ENCODE results near the gene SHH.

Gene SHH

DNA sequence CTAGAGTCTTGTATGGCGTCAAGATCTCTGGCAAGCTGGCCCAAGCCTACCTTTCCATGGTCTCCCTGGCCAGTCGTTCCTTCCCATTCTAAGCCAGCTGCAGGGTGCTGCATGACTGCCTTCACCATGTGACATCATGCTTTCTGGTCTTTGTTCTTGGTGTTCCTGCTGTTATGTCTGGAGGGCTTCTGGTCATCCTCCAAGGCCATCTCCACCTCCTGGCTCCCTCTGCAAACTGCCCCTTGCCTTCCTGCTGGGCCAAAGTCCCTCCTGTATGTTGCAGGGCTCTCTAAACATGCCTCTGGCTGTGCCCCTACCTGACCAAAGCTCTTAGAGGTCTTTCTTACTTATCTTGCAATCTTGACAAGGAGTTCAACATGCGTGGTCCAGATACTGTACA is 44.4 kb upstream of the SHH start:
- DNase-seq (ENCODE audit: low spot score): peak; percentile 29
- Histone ChIP-seq H3K27ac (no peak overlapping the region), H3K4me3 (no peak overlapping the region)
- TF ChIP-seq, protein P1, sequence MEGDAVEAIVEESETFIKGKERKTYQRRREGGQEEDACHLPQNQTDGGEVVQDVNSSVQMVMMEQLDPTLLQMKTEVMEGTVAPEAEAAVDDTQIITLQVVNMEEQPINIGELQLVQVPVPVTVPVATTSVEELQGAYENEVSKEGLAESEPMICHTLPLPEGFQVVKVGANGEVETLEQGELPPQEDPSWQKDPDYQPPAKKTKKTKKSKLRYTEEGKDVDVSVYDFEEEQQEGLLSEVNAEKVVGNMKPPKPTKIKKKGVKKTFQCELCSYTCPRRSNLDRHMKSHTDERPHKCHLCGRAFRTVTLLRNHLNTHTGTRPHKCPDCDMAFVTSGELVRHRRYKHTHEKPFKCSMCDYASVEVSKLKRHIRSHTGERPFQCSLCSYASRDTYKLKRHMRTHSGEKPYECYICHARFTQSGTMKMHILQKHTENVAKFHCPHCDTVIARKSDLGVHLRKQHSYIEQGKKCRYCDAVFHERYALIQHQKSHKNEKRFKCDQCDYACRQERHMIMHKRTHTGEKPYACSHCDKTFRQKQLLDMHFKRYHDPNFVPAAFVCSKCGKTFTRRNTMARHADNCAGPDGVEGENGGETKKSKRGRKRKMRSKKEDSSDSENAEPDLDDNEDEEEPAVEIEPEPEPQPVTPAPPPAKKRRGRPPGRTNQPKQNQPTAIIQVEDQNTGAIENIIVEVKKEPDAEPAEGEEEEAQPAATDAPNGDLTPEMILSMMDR (IDR thresholded peaks at IDR 0.05): no peak

DNA sequence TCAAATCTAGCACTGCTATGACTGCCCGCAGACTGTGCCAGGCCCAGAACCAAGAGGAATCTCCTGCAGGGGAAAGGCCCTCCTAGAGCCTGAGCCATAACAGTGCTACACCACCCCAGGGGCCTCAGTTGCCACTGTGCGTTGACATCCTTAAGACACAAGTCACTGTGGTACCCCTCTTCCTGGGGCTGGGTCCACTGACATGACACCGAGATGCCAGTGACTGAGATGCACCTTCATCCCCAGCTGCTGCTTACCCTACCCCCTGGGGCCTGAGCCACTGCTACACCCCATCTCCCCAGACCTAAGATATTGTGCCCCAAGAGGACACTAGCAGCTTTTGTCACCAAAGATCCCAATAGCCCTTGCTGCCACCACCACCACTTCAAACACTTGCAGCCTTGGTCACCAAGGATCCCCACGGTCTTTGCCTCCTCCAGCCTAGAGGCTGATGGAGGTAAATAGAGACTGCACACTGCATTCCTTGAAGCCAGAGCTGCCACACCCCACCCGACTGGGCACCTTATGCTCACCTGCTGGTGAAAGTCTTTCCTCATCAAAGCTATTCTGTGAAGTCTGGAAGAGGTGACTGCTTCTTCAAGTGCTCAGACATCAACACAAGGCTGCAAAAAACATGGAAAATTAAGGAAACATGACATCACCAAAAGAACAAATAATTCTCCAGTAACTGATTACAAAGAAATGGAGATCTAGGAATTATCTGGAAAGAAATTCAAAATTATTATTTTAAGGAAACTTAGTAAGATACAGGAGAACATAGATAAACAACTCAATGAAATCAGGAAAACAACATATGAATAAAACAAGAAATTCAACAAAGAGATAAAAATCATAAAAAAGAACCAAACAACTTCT is 40.4 kb upstream of the SHH start:
- Histone ChIP-seq H3K27ac (no peak overlapping the region), H3K4me3 (no peak overlapping the region)
- TF ChIP-seq, protein P1 (IDR thresholded peaks at IDR 0.05): no peak
- DNase-seq (ENCODE audit: low spot score): peak; percentile 38

DNA sequence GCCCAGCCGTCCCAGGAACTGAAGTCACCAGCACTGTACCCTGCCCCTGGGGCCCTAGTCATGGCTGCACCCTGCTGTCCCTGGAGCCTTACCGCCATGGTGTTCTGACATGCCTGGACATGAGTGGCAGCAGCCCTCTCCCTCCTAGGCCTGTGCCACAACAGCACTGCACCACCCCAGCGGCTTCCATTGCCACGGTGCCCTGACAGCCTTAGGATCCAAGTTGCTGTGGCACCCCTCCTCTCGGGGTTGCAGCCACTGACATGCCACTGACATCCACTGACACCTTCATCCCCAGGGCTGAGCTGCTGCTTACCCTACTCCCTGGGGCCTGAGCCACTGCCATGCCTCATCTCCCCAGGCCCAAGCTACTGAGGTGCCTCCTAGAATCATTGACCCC is 39.6 kb upstream of the SHH start:
- peak; percentile 59 for DNase-seq (ENCODE audit: low spot score)

DNA sequence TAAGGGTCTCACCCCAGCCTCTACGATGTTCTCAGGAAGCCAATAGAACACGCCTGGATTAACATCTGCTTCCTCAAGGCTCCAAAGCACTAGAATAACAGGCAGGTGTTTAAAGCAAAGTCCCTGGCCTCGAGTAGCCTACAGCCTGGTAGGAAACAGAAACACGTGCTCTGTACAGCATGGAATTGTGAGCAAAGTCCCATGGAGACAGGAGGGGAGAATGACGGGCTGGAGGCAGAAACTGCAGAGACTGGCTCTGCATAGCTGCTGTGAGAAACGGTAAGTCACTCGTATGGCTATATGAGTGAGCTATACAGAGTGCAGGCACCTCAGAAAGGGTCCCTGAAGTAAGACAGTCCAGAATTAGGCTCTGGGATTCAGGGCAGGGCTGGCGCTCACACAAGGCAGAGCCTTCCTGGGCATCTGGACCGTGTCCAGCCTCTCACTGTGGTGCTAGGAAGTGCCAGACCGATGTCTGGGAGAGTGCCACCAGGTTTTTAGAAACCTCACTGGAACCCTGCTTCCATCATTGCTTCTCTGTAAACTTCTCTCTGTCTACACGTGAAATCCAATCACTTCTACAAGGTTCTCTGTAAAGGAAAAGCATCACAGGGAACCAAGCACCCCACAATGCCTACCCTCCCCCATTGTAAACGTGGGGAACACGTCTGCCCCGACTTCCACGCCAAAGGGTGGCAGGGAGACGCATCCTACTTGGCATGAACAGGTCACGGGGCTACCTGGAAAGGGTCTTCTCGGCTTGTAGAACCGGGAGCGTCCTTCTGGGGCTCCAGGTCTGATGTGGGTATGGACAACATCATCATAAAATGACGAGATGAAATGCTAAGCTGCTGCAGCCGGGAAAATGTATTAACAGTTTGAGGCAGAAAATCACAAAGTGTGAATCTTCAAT is 38.8 kb upstream of the SHH start:
- TF ChIP-seq, protein P1 (IDR thresholded peaks at IDR 0.05): no peak
- peak; percentile 16 for DNase-seq (ENCODE audit: low spot score)
- Histone ChIP-seq H3K4me3 (no peak overlapping the region), H3K27ac (no peak overlapping the region)

More for the DNA sequence above, 39.6 kb upstream of the SHH start:
- Histone ChIP-seq H3K4me3 (no peak overlapping the region), H3K27ac (no peak overlapping the region)
- TF ChIP-seq, protein P1 (IDR thresholded peaks at IDR 0.05): no peak

DNA sequence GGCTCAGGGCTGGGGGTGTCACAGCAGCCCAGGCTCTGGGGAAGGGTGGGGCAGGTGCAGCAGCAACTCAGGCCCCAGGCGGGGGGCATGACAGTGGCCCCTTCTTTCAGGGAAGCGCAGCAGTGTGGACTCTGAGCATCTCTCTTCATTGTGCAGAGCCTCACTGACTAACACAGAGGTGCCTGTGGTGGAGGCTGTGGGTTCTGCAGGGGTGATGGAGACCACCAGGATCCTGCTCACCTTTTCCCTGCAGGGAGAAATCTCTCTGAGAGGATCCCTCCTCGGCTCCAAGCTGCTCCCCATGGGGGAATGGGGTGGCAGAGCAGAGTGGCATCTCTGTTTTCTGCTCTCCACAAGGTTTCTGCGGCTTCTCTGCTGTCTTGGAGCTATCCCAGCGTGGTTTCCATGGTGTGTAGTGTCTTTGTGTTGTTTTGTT is 37.8 kb upstream of the SHH start:
- TF ChIP-seq, protein P1 (IDR thresholded peaks at IDR 0.05): no peak
- no peak overlapping the region for H3K4me3 ChIP-seq
- H3K27ac ChIP-seq: no peak overlapping the region
- DNase-seq (ENCODE audit: low spot score): peak; percentile 7

DNA sequence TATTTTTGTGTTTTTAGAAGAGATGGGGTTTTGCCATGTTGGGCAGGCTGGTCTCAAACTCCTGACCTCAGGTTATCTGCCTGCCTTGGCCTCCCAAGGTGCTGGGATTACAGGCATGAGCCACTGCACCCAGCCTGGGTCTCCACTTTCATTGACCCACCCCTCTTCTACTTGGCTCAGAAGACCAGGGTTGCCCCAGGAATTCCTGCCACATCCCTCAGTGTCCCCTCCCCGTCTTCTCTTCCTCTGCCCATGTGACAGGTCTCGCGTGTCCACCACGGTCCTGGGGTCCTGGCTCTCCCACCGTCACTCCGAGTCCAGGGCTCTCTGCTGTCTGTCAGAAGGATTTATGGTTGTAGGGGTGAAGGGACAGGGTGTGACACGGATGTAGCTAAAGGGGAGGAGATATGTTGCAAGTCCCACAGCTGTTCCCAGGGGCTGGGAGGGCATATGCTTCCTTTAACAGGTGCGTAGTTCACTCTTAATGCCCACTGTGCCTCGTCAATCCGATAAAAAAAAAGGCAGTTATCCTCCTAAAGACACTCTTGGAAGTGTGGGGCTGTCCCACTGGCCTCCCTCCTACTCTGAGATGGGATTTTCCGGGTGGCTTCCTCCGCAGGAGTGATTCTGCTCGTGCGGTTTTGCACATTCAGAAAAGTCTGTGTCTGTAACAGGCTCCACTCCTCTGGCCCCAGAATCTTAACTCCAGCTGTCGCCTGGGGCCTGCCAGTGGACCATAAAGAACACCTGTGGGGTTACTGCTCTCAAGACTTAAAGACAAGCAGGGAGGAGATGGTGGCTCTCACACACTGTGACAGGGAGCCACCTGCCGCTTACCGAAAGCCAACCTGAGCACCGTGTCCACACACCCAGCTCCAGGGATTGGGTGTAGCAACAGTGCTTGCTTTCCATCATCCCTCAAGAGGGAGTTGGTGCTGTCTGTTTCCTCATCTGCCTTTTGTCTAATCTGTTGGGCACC is 36.7 kb upstream of the SHH start:
- no peak for DNase-seq (ENCODE audit: low spot score)
- no peak overlapping the region for H3K27ac ChIP-seq
- no peak overlapping the region for H3K4me3 ChIP-seq
- TF ChIP-seq, protein P1 (IDR thresholded peaks at IDR 0.05): no peak

Data from coronary artery (tissue), 2 donors.